Endothelial cell of umbilical vein (primary cell): ENCODE data around the gene FOXN1. TPM values are rescaled to one million over a fixed set of nuclear protein-coding genes. Genes with fewer than 3 reads are reported as not detected.

Experiments
- BruUV-seq: library from RNA; stranded (reverse); fragments of 400-500 nt; replicated peaks from 2 replicates; lab custom pipeline; 2021; lab: Mats Ljungman, UMichigan
- CTCF ChIA-PET: fragments of 300-600, 350-600 bp; sonication (Branson Sonifier 250); formaldehyde crosslinking; loops from one replicate; lab custom pipeline; 2021; ENCODE audit warnings: antibody characterized with exemption, inconsistent platforms; lab: Charles Lee
- POLR2A ChIA-PET: fragments of 300-600, 350-600 bp; sonication (Branson Sonifier 250); formaldehyde crosslinking; loops from one replicate; lab custom pipeline; 2021; ENCODE audit warnings: antibody characterized with exemption, inconsistent platforms; lab: Charles Lee
- DNase-seq: peaks from one replicate; pipeline ENCODE4 v3.0.0-alpha.2; 2011; ENCODE audit warnings: low read depth, low spot score
- FAIRE-seq: peaks from 2 replicates; lab custom pipeline; 2011; peaks lifted over from hg19 to GRCh38; lab: Jason Lieb, UNC
- H2AFZ ChIP-seq: 2 replicates; pipeline ENCODE4 v1.6.0; 2012; ENCODE audit warnings: low read depth, low read length, control low read depth, inconsistent platforms
- H3K27ac ChIP-seq: 2 replicates; pipeline ENCODE4 v1.5.1; 2011; ENCODE audit warnings: low read depth, mild to moderate bottlenecking, control low read depth, low read length, moderate library complexity; ENCODE audit not compliant: insufficient read depth
- H3K27me3 ChIP-seq, 2 experiments: 2 replicates each; pipeline versions ENCODE4 v1.6.0 to v1.6.1; 2011; ENCODE audit warnings: low read length in 2 of 2, mixed read lengths in 1 of 2; ENCODE audit not compliant: control insufficient read depth in 2 of 2, insufficient read depth in 2 of 2
- H3K36me3 ChIP-seq, 2 experiments: 2 replicates in 1 of 2; 3 replicates in 1 of 2; pipeline ENCODE4 v1.5.1; 2011; ENCODE audit warnings: low read length in 2 of 2, mild to moderate bottlenecking in 1 of 2, moderate library complexity in 1 of 2; ENCODE audit not compliant: control insufficient read depth in 2 of 2, insufficient read depth in 2 of 2; ENCODE audit errors: extremely low read depth in 1 of 2
- H3K4me1 ChIP-seq: 3 replicates; pipeline ENCODE4 v1.5.1; 2011; ENCODE audit warnings: mild to moderate bottlenecking, low read length; ENCODE audit not compliant: control insufficient read depth, insufficient read depth; ENCODE audit errors: extremely low read depth
- H3K4me2 ChIP-seq: 2 replicates; pipeline ENCODE4 v1.6.1; 2011; ENCODE audit warnings: low read length, control low read depth, mixed read lengths; ENCODE audit not compliant: insufficient read depth
- H3K4me3 ChIP-seq, 3 experiments: fragments of 200-600 bp in 1 of 3; sonication (generic), shearing (Covaris generic) in 1 of 3; replicated peaks in 1 of 3; 2 replicates each; pipeline ENCODE4 v1.5.1; 2011 to 2016; ENCODE audit warnings: control low read depth in 3 of 3, low read length in 3 of 3, mild to moderate bottlenecking in 2 of 3, inconsistent platforms in 1 of 3, low read depth in 1 of 3, moderate library complexity in 1 of 3; ENCODE audit not compliant: insufficient read depth in 1 of 3
- H3K79me2 ChIP-seq: 2 replicates; pipeline ENCODE4 v1.6.0; 2012; ENCODE audit warnings: low read length, inconsistent platforms; ENCODE audit not compliant: control insufficient read depth, insufficient read depth
- H3K9ac ChIP-seq: replicated peaks from 2 replicates; pipeline ENCODE3; 2011; ENCODE audit warnings: low read length, control low read depth; ENCODE audit not compliant: insufficient read depth; ENCODE audit errors: extremely low read depth
- H3K9me1 ChIP-seq: replicated peaks from 3 replicates; pipeline ENCODE4 v1.6.0; 2011; ENCODE audit warnings: mild to moderate bottlenecking, low read length; ENCODE audit not compliant: control insufficient read depth, insufficient read depth; ENCODE audit errors: extremely low read depth
- H3K9me3 ChIP-seq: replicated peaks from 2 replicates; pipeline ENCODE4 v1.5.1; 2012; ENCODE audit warnings: low read length, inconsistent platforms; ENCODE audit not compliant: control insufficient read depth, insufficient read depth
- H4K20me1 ChIP-seq: replicated peaks from 2 replicates; pipeline ENCODE3; 2011; ENCODE audit warnings: mild to moderate bottlenecking, low read length; ENCODE audit not compliant: control insufficient read depth, insufficient read depth; ENCODE audit errors: extremely low read depth
- CTCF ChIP-seq, 2 donors: IDR thresholded peaks; 1 replicate in 1 of 2; 2 replicates in 1 of 2; pipeline ENCODE4 v1.5.1; 2011; ENCODE audit warnings: low read length in 2 of 2, mild to moderate bottlenecking in 2 of 2, moderate library complexity in 2 of 2, control low read depth in 1 of 2, inconsistent platforms in 1 of 2, low read depth in 1 of 2; ENCODE audit not compliant: insufficient read depth in 1 of 2; ENCODE audit errors: extremely low read depth in 1 of 2
- EZH2 ChIP-seq: IDR thresholded peaks from 2 replicates; pipeline ENCODE4 v1.6.1; 2012; ENCODE audit warnings: borderline replicate concordance, low read depth, mild to moderate bottlenecking, moderate library complexity, low read length, inconsistent platforms; ENCODE audit not compliant: severe bottlenecking
- FOS ChIP-seq: IDR thresholded peaks from 2 replicates; pipeline ENCODE4 v1.6.1; 2011; ENCODE audit warnings: mild to moderate bottlenecking, low read length, moderate library complexity, borderline replicate concordance; ENCODE audit not compliant: insufficient read depth
- GATA2 ChIP-seq: IDR thresholded peaks from 2 replicates; pipeline ENCODE4 v1.7.0; 2011; ENCODE audit warnings: low read depth, mild to moderate bottlenecking, moderate library complexity, mixed read lengths, low read length; ENCODE audit not compliant: insufficient read length, insufficient read depth
- JUN ChIP-seq: IDR thresholded peaks from 2 replicates; pipeline ENCODE4 v1.6.1; 2011; ENCODE audit warnings: borderline replicate concordance, low read depth; ENCODE audit not compliant: insufficient read length, insufficient read depth
- MAX ChIP-seq: IDR thresholded peaks from 2 replicates; pipeline ENCODE4 v1.6.1; 2011; ENCODE audit not compliant: insufficient read depth, insufficient read length
- MYC ChIP-seq: IDR thresholded peaks from one replicate; pipeline ENCODE4 v1.6.1; 2011; ENCODE audit warnings: mild to moderate bottlenecking, low read depth, low read length
- POLR2A ChIP-seq: IDR thresholded peaks from 2 replicates; pipeline ENCODE4 v1.6.1; 2012; ENCODE audit warnings: low read depth, mild to moderate bottlenecking, control low read depth, low read length
- POLR2AphosphoS5 ChIP-seq: IDR thresholded peaks from 2 replicates; pipeline ENCODE4 v1.6.1; 2012; ENCODE audit warnings: low read depth, mild to moderate bottlenecking, control low read depth, low read length, moderate library complexity; ENCODE audit not compliant: insufficient read depth
- dilution Hi-C: fragments of 300-500 bp; cut with MboI; formaldehyde crosslinking; loops from one replicate; pipeline ENCODE4 v1.15.0; 2019; ENCODE audit warnings: low sequenced_read_pairs; ENCODE audit not compliant: extremely low pct_ligation_motif_present
- intact Hi-C: fragments of 100-400 bp; cut with micrococcal nuclease; formaldehyde crosslinking; loops from one replicate; pipeline ENCODE4 v1.10.0; 2022
- polyA plus RNA-seq, 4 experiments: library from polyadenylated mRNA; depleted of rRNA in 3 of 4; stranded (reverse) in 3 of 4; unstranded in 1 of 4; fragments of >200 nt; gene quantifications; 2 replicates each; pipeline versions ENCODE4 v1.2.1 to v1.2.3, GENCODE V29; 2011 to 2012; ENCODE audit warnings: missing spikeins in 1 of 4
- total RNA-seq: library from RNA; stranded (reverse); gene quantifications from 2 replicates; pipeline ENCODE4 v1.2.3, GENCODE V29; 2021

Gene FOXN1
- total and polyA plus RNA-seq, 2 donors (not counting 3 experiments of a cell fraction or from before 2014, with no cell fraction given), result not detected

- no peaks in the 10 kb centered on the region for H3K9me1 ChIP-seq
- ChIA-PET CTCF (no interaction called here), POLR2A (no interaction called here)
- no peak overlapping the region for H3K4me3 ChIP-seq
- no peaks in the 10 kb centered on the region for H3K36me3 ChIP-seq
- H3K4me1 ChIP-seq, result no peaks in the 10 kb centered on the region
- FAIRE-seq, result no peak
- TF ChIP-seq POLR2AphosphoS5 (no peak), POLR2A (no peak), EZH2 (no peak), JUN (no peak), GATA2 (no peak), FOS (no peak), MAX (no peak), MYC (no peak), CTCF (IDR thresholded peaks at IDR 0.05; ENCODE audit: extremely low read depth in 1 of 2, insufficient read depth in 1 of 2, low read depth in 1 of 2, low read length in 2 of 2) (no peak)
- dilution Hi-C loops, result no loop called here
- no peaks in the 10 kb centered on the region for H3K79me2 ChIP-seq
- no peaks in the 10 kb centered on the region for H4K20me1 ChIP-seq
- no TSS peak for BruUV-seq
- no peak overlapping the region for H2AFZ ChIP-seq
- no peak overlapping the region for H3K27ac ChIP-seq
- intact Hi-C loops, result no loop called here
- no peak overlapping the region for H3K4me2 ChIP-seq
- peaks cover 4 to 5% of the 10 kb centered on the region in 2 experiments for H3K27me3 ChIP-seq
- no peak overlapping the region for H3K9ac ChIP-seq
- H3K9me3 ChIP-seq, result no peaks in the 10 kb centered on the region
- no peak for DNase-seq
These were observed 35.2 kb upstream of the FOXN1 start for GRCh38 chr17:28470914-28471366.
